ENCODE measurements around the gene INO80.

DNA sequence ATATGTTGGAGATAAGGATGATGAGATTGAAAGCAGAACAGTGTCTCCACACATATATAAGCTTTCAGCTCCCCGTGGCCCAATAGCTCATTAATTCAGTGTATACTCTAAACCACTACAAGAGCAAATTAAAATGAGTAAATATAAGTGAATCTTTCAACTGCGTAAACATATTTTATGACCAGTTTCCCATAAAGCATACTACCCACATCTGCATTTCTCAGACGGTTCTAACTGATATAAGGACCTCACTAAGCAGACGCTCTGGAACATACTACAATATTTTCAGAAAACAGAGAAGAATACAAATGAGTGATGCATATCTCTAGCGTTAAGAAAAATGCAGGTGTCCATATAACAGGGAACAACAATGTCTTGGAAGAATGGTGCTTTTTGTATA, 73.2 kb downstream of the INO80 start:
- TF ChIP-seq, protein P1, sequence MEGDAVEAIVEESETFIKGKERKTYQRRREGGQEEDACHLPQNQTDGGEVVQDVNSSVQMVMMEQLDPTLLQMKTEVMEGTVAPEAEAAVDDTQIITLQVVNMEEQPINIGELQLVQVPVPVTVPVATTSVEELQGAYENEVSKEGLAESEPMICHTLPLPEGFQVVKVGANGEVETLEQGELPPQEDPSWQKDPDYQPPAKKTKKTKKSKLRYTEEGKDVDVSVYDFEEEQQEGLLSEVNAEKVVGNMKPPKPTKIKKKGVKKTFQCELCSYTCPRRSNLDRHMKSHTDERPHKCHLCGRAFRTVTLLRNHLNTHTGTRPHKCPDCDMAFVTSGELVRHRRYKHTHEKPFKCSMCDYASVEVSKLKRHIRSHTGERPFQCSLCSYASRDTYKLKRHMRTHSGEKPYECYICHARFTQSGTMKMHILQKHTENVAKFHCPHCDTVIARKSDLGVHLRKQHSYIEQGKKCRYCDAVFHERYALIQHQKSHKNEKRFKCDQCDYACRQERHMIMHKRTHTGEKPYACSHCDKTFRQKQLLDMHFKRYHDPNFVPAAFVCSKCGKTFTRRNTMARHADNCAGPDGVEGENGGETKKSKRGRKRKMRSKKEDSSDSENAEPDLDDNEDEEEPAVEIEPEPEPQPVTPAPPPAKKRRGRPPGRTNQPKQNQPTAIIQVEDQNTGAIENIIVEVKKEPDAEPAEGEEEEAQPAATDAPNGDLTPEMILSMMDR (IDR thresholded peaks at IDR 0.05) = no peak
- TF ChIP-seq POLR2A (IDR thresholded peaks at IDR 0.05) = no peak
